Activated naive CD8-positive, alpha-beta T cell treated with anti-CD3 and anti-CD28 coated beads for 36 hours (primary cell): ENCODE data around the gene VIM. TPM values are rescaled to one million over a fixed set of nuclear protein-coding genes. Genes with fewer than 3 reads are reported as not detected.
A peak's percentile ranks its signal among the peaks of the same experiment; 100 is the strongest.

Experiments
- DNase-seq: peaks from one replicate; pipeline ENCODE4 v3.0.0; 2021
- H3K27ac Mint-ChIP-seq: one replicate; pipeline ENCODE4 v1.8.0; 2022; ENCODE audit warnings: mild to moderate bottlenecking, moderate library complexity, mixed read lengths
- H3K27me3 Mint-ChIP-seq: one replicate; pipeline ENCODE4 v1.8.0; 2022; ENCODE audit warnings: mild to moderate bottlenecking, mixed read lengths
- H3K36me3 Mint-ChIP-seq: one replicate; pipeline ENCODE4 v1.8.0; 2021; ENCODE audit warnings: mild to moderate bottlenecking, mixed read lengths
- H3K4me1 Mint-ChIP-seq: one replicate; pipeline ENCODE4 v1.8.0; 2021; ENCODE audit warnings: mixed read lengths
- H3K4me3 Mint-ChIP-seq: one replicate; pipeline ENCODE4 v1.8.0; 2022; ENCODE audit warnings: mild to moderate bottlenecking, moderate library complexity, mixed read lengths
- H3K9me3 Mint-ChIP-seq: one replicate; pipeline ENCODE4 v1.8.0; 2022; ENCODE audit warnings: mixed read lengths
- total RNA-seq, 2 experiments: library from RNA; stranded (reverse); gene quantifications; one replicate each; pipeline ENCODE4 v1.2.3, GENCODE V29; 2021

Gene VIM
- total RNA-seq, 2 experiments from 2014 or later = 657 TPM

GRCh38 chr10:17201794-17202116, 26.3 kb upstream of the VIM start:
- no peaks in the 10 kb centered on the region for H3K9me3 Mint-ChIP-seq
- peaks cover 41% of the 10 kb centered on the region for H3K4me1 Mint-ChIP-seq
- H3K27me3 Mint-ChIP-seq = no peaks in the 10 kb centered on the region
- no peak for DNase-seq
- H3K4me3 Mint-ChIP-seq = peak overlapping the region; percentile 88
- H3K27ac Mint-ChIP-seq = peak overlapping the region; percentile 92
- peaks cover 8% of the 10 kb centered on the region for H3K36me3 Mint-ChIP-seq

DNA sequence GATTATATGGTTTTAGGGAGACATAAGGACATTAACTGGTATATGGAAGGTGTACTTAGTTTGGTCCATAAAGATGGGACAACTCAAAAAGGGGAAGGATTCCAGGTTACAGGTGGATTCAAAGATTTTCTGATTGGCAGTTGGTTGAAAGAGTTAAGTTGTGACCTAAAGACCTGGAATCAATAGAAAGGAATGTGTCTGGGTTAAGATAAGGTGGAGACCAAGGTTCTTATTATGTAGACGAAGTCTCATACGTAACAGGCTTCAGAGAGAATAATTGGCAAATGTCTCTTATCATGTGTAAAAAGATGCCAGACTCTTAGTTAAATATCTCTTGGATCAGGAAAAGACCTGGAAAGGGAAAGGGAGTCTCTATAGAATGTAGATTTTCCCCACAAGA, 25.5 kb upstream of the VIM start:
- Mint-ChIP-seq H3K27me3 (no peaks in the 10 kb centered on the region), H3K27ac (peak overlapping the region; percentile 92), H3K4me3 (no peak overlapping the region), H3K36me3 (peaks cover 8% of the 10 kb centered on the region), H3K9me3 (no peaks in the 10 kb centered on the region), H3K4me1 (peaks cover 41% of the 10 kb centered on the region)
- DNase-seq = no peak

- Mint-ChIP-seq H3K4me1 (peaks cover 41% of the 10 kb centered on the region), H3K36me3 (peaks cover 3% of the 10 kb centered on the region), H3K27me3 (no peaks in the 10 kb centered on the region), H3K4me3 (no peak overlapping the region), H3K9me3 (no peaks in the 10 kb centered on the region), H3K27ac (no peak overlapping the region)
- DNase-seq = no peak
Measured at GRCh38 chr10:17202999-17203398, 25.0 kb upstream of the VIM start.

DNA sequence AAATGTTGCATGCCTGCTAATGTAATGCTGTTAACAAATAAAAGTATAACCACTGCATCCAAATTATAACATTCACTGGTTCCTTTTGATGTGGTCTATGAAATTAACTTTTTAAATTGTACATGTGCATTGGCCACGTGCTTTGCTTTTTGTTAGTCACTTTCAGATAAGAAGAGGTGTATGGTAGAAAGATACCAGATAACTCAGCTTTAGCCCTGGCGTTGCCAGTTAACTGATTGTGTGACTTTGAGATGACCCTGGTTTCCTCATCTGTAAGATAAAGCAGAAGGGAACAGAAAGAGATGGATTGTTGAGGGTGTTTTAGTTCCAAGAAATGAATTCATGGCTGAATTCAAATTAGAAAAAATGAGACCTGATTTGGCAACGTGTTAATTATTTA, 24.6 kb upstream of the VIM start:
- H3K4me1 Mint-ChIP-seq = peaks cover 38% of the 10 kb centered on the region
- DNase-seq = no peak
- H3K9me3 Mint-ChIP-seq = no peaks in the 10 kb centered on the region
- H3K27ac Mint-ChIP-seq = no peak overlapping the region
- peaks cover 3% of the 10 kb centered on the region for H3K36me3 Mint-ChIP-seq
- no peaks in the 10 kb centered on the region for H3K27me3 Mint-ChIP-seq
- H3K4me3 Mint-ChIP-seq = no peak overlapping the region

GRCh38 chr10:17206210-17206709, 21.8 kb upstream of the VIM start:
- Mint-ChIP-seq H3K27ac (peak overlapping the region; percentile 86), H3K4me3 (peak overlapping the region; percentile 35), H3K9me3 (no peaks in the 10 kb centered on the region), H3K27me3 (no peaks in the 10 kb centered on the region), H3K36me3 (peaks cover 3% of the 10 kb centered on the region), H3K4me1 (peaks cover 36% of the 10 kb centered on the region)
- DNase-seq = peak; percentile 26

DNA sequence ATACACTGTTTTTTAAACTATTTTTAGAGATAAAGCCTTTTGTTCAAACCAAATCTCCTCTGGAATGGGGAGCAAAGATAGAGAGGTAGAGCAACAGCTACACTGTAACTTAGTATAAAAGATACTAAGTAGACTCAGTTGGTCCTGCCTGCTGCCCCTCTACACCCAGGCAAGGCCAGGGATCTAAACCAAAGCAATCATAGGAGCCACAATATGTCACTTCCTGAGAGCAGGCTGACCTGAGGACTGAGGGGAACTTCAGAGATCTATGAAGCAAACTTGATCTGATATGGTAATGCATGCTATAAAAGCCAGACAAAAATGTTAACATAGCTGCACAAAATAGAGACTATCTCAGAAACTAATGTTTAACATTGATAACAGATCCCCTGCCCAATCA, 19.6 kb upstream of the VIM start:
- Mint-ChIP-seq H3K27me3 (no peaks in the 10 kb centered on the region), H3K27ac (no peak overlapping the region), H3K9me3 (no peaks in the 10 kb centered on the region), H3K36me3 (peaks cover 10% of the 10 kb centered on the region), H3K4me1 (peaks cover 27% of the 10 kb centered on the region), H3K4me3 (no peak overlapping the region)
- DNase-seq = no peak

- Mint-ChIP-seq H3K9me3 (no peaks in the 10 kb centered on the region), H3K27ac (no peak overlapping the region), H3K27me3 (no peaks in the 10 kb centered on the region), H3K36me3 (peaks cover 12% of the 10 kb centered on the region), H3K4me1 (peaks cover 22% of the 10 kb centered on the region), H3K4me3 (no peak overlapping the region)
- no peak for DNase-seq
Measured at GRCh38 chr10:17209302-17209701, 18.7 kb upstream of the VIM start.

GRCh38 chr10:17209881-17210280, 18.2 kb upstream of the VIM start:
- Mint-ChIP-seq H3K4me1 (peaks cover 22% of the 10 kb centered on the region), H3K4me3 (no peak overlapping the region)

DNA sequence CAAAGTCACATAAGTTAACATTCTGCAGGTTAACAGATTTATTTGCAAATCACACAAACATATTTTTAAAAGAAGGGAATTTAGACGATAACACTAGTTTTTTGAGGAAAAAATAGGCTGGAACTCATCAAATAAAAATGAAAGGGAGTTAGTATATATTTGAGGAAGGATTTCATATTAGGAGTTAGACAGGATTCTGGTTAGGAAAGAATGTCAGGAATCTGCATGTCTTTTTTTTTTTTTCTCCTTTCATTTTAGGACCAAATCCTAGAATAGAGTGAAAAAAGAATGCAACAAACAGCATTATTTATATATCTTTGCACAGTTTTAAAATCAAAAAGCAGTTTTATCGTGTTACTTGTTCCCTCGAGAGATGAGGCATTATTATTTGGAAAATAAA, 17.7 kb upstream of the VIM start:
- no peak overlapping the region for H3K4me3 Mint-ChIP-seq
- H3K36me3 Mint-ChIP-seq = peaks cover 15% of the 10 kb centered on the region
- DNase-seq = no peak
- peaks cover 26% of the 10 kb centered on the region for H3K4me1 Mint-ChIP-seq
- no peaks in the 10 kb centered on the region for H3K9me3 Mint-ChIP-seq
- H3K27me3 Mint-ChIP-seq = no peaks in the 10 kb centered on the region
- H3K27ac Mint-ChIP-seq = no peak overlapping the region

More at GRCh38 chr10:17209881-17210280, 18.2 kb upstream of the VIM start:
- no peak for DNase-seq
- Mint-ChIP-seq H3K9me3 (no peaks in the 10 kb centered on the region), H3K27me3 (no peaks in the 10 kb centered on the region), H3K27ac (no peak overlapping the region), H3K36me3 (peaks cover 14% of the 10 kb centered on the region)

DNA sequence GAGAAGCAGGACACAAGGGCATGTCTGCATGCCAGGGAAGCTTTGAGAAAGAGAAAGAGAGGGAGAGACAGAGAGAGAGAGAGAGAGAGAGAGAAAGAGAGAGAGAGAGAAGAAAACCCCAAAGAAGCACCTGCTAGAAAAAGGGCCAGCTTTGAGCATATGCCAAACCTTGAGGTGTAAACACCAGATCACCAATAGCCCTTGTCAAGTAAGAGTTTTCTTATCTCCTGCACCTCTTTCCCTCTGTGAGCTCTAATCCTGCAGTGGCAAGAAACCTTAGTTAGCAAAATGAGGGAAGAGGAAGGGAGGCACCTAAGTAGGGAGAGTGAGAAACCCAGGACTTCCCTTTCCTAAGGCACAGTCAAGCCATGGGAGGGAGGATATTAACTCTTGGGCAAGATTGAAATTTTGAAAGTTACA, 15.2 kb upstream of the VIM start:
- Mint-ChIP-seq H3K4me1 (peaks cover 38% of the 10 kb centered on the region), H3K27ac (no peak overlapping the region), H3K4me3 (no peak overlapping the region), H3K36me3 (peaks cover 15% of the 10 kb centered on the region), H3K27me3 (no peaks in the 10 kb centered on the region), H3K9me3 (no peaks in the 10 kb centered on the region)
- no peak for DNase-seq

DNA sequence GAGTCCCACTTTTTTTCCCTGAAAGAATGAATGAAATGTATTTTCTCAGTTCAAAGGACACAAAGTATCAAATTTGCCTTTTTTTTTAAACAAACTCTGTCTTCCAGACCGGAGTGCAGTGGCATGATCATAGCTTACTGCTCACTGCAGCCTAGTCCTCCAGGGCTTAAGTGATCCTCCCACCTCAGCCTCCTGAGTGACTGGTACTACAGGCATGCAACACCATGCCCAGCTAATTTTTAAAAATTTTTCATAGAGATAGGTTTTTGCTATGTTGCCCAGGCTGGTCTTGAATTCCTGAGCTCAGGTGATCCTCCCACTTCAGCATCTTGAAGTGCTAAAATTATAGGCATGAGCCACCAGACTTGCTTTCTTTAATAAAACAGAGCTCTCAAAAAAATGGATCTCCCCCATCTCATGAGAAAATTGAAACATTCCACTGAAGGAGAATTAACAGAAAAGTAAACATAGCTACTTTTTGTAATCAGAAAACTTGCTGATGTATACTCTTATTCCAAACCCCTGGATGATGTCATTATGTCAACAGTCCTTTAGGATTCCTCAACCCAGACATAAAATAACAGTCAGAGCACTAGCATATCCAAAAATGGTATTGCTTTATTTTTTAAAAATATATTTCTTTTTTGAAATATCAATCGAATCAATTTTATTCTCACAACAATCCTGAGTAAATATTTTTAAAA, 14.2 kb upstream of the VIM start:
- no peak for DNase-seq
- no peaks in the 10 kb centered on the region for H3K27me3 Mint-ChIP-seq
- H3K9me3 Mint-ChIP-seq = no peaks in the 10 kb centered on the region
- peaks cover 38% of the 10 kb centered on the region for H3K4me1 Mint-ChIP-seq
- H3K4me3 Mint-ChIP-seq = no peak overlapping the region
- H3K36me3 Mint-ChIP-seq = peaks cover 19% of the 10 kb centered on the region
- no peak overlapping the region for H3K27ac Mint-ChIP-seq

- H3K9me3 Mint-ChIP-seq = peaks cover 1% of the 10 kb centered on the region
- no peak overlapping the region for H3K27ac Mint-ChIP-seq
- H3K4me1 Mint-ChIP-seq = peaks cover 34% of the 10 kb centered on the region
- peaks cover 21% of the 10 kb centered on the region for H3K36me3 Mint-ChIP-seq
- no peaks in the 10 kb centered on the region for H3K27me3 Mint-ChIP-seq
- H3K4me3 Mint-ChIP-seq = no peak overlapping the region
- DNase-seq = no peak
Measured at GRCh38 chr10:17214526-17214925, 13.5 kb upstream of the VIM start.

GRCh38 chr10:17214971-17215781, 12.9 kb upstream of the VIM start:
- H3K27ac Mint-ChIP-seq = peak overlapping the region; percentile 8
- no peak overlapping the region for H3K4me3 Mint-ChIP-seq
- peaks cover 21% of the 10 kb centered on the region for H3K36me3 Mint-ChIP-seq
- peaks cover 1% of the 10 kb centered on the region for H3K9me3 Mint-ChIP-seq
- DNase-seq = no peak
- H3K27me3 Mint-ChIP-seq = no peaks in the 10 kb centered on the region
- peaks cover 35% of the 10 kb centered on the region for H3K4me1 Mint-ChIP-seq

DNA sequence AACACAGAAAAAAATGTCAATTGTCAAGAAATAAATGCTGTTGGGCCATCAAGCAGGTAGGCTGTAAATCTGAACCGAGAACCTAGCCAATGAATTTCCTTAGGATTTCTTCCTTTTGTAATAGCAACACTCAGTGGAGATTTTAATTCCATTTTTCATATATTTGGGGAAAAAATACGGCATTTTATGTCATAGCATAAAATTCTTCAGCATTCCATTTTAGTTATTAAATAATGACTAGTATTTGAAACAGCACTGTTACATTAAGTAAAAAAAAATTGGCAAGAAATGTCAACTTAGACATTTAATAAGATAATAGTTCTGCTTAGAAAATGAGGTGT, 12.3 kb upstream of the VIM start:
- peaks cover 1% of the 10 kb centered on the region for H3K9me3 Mint-ChIP-seq
- peaks cover 36% of the 10 kb centered on the region for H3K4me1 Mint-ChIP-seq
- peak overlapping the region; percentile 96 for H3K27ac Mint-ChIP-seq
- peaks cover 21% of the 10 kb centered on the region for H3K36me3 Mint-ChIP-seq
- H3K4me3 Mint-ChIP-seq = no peak overlapping the region
- DNase-seq = no peak
- no peaks in the 10 kb centered on the region for H3K27me3 Mint-ChIP-seq

DNA sequence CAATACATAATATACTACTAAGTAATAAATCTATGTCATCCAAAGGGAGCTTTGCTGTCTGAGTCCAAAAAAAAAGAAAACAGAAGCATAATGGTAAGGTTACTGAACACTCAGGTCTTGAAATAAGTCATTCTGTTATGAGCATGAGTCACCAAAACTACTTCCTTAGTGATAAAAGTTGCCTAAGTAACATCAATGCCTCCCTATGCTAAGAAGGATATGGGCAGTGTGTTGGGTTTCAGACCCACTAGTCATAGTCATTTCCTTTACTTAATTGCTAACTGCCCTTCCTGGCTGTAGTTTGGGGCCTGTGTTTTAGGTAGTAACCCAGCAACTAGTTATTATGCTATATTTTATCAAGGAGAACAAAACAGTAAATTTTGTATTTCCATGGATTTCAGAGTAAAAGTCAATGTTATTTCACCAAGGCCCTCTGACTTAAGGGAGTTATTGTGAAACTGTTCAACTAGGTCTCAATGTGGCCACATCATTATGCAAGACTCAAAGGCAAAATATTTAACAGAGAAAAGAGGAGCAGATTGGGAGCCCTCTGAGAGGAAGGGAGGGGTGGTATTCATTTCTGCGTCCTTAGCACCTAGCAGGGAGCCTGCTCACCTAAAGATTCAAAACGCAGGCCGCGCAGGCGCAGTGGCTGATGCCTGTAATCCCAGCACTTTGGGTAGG, 11.7 kb upstream of the VIM start:
- H3K36me3 Mint-ChIP-seq = peaks cover 21% of the 10 kb centered on the region
- H3K4me1 Mint-ChIP-seq = peaks cover 39% of the 10 kb centered on the region
- no peaks in the 10 kb centered on the region for H3K27me3 Mint-ChIP-seq
- DNase-seq = peak; percentile 47
- H3K27ac Mint-ChIP-seq = peak overlapping the region; percentile 96
- peaks cover 1% of the 10 kb centered on the region for H3K9me3 Mint-ChIP-seq
- no peak overlapping the region for H3K4me3 Mint-ChIP-seq
